Upper lobe of left lung (tissue), 6 donors: ENCODE measurements around the gene ATP1B3. TPM values are rescaled to one million over a fixed set of nuclear protein-coding genes. Genes with fewer than 3 reads are reported as not detected.
A peak's percentile ranks its signal among the peaks of the same experiment; 100 is the strongest.

ENCODE experiments used
- ATAC-seq, 2 donors: fragments of 200-7000 bp; cut with Tn5 transposase; one replicate each; pipeline ENCODE4 v1.9.1; 2022; ENCODE audit warnings: mild to moderate bottlenecking in 2 of 2, moderate library complexity in 2 of 2; ENCODE audit not compliant: low FRiP score in 2 of 2
- DNase-seq, 2 donors: peaks; one replicate each; pipeline ENCODE4 v3.0.0-alpha.2; 2019 to 2020
- H3K27ac ChIP-seq, 4 donors: fragments of 200-600 bp; sonication (generic); one replicate each; pipeline ENCODE4 v1.5.1; 2016 to 2019
- H3K27me3 ChIP-seq, 4 donors: fragments of 200-600 bp; sonication (generic); one replicate each; pipeline ENCODE4 v1.5.1; 2017 to 2019
- H3K36me3 ChIP-seq, 4 donors: fragments of 200-600 bp; sonication (generic); one replicate each; pipeline ENCODE4 v1.5.1; 2016 to 2019
- H3K4me1 ChIP-seq, 4 donors: fragments of 200-600 bp; sonication (generic); one replicate each; pipeline ENCODE4 v1.5.1; 2018 to 2019
- H3K4me3 ChIP-seq, 4 donors: fragments of 200-600 bp; sonication (generic); one replicate each; pipeline ENCODE4 v1.5.1; 2017 to 2019; ENCODE audit warnings: mild to moderate bottlenecking in 2 of 4, moderate library complexity in 1 of 4
- H3K9me3 ChIP-seq, 4 donors: fragments of 200-600 bp; sonication (generic); one replicate each; pipeline ENCODE4 v1.5.1; 2018 to 2019
- CTCF ChIP-seq, 6 experiments: fragments of 450-650 bp in 4 of 6; fragments of 200-600 bp in 2 of 6; sonication (generic) in 2 of 6; IDR thresholded peaks; one replicate each; pipeline ENCODE4 v1.5.1; 2016 to 2019; ENCODE audit warnings: antibody characterized with exemption in 6 of 6
- EP300 ChIP-seq, 4 donors: sonication (generic); formaldehyde crosslinking; IDR thresholded peaks; one replicate each; pipeline ENCODE4 v1.5.1; 2017; ENCODE audit warnings: antibody characterized with exemption in 4 of 4, control low read depth in 2 of 4
- POLR2A ChIP-seq, 4 donors: fragments of 450-650 bp; IDR thresholded peaks; one replicate each; pipeline ENCODE4 v1.5.1; 2016 to 2017; ENCODE audit warnings: antibody characterized with exemption in 4 of 4, mild to moderate bottlenecking in 2 of 4
- POLR2AphosphoS5 ChIP-seq, 2 donors: sonication (generic); formaldehyde crosslinking; IDR thresholded peaks; one replicate each; pipeline ENCODE4 v1.5.1; 2017; ENCODE audit warnings: antibody characterized with exemption in 2 of 2
- WGBS, 2 donors: methylation state at CpG; one replicate each; pipeline ENCODE4 v1.1.5; 2017 to 2018; 5-methylcytosine and 5-hydroxymethylcytosine counted together
- total RNA-seq, 6 donors: library from RNA; depleted of rRNA in 4 of 6; stranded (reverse); fragments of >200 nt in 4 of 6; gene quantifications; one replicate each; pipeline versions ENCODE4 v1.1.0 to v1.2.1, GENCODE V29; 2016 to 2021
- donor health status: DM: no; HTN: no; CAD: no; lungs with moderate emphysema.
- donor health status: DM: no; HTN: yes; CAD: no; lungs with severe emphysema.

The ATP1B3 gene
- total RNA-seq, 6 donors from 2014 or later: 68.8 to 309 (median 92.2) TPM

DNA sequence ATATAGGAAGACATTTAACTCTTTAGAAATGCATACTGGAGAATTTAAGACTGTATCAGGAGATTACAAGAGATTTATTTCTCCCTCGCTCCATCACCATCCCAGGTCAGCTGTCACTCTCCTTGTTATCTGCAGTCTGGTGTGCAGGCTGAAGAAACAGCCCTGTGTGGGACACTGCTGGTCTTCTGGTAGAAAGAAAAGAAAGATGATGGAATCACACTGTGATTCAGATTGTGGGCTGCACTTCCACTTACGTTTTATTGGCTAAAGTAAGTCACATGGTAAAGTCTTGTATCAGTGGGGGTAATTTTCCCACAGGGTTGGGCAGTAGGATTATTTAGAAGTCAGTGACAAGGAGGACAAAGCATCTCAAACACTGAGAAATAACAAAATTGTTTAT is 18.1 kb upstream of the ATP1B3 start:
- 84 to 90% methylated on average over 2 of the region's 2 CpGs for WGBS, 2 donors
- no peaks in the 10 kb centered on the region for H3K9me3 ChIP-seq
- no peak for ATAC-seq

DNA sequence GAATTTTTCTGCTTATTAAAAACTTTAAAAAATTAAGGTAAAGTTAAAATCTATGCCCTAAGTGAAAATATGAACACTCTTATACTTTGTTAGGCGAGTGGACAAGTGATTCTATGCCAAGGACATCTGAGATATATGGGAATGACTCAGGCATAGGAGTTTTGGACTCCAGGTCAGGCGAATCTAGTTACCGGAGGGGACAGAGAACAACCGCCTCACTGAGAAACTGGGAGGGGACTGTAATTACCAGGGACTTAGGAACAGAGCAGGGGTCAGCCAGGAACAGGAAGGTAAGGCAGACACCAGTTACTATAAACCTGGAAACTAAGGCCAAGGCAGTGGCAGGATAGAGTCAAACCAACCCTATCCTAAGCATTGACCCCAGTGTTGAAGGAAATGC is 16.8 kb upstream of the ATP1B3 start:
- Histone ChIP-seq H3K36me3 (no peaks in the 10 kb centered on the region), H3K4me3 (no peak overlapping the region), H3K27me3 (no peaks in the 10 kb centered on the region), H3K4me1 (peaks cover 0 to 10% (median 4%) of the 10 kb centered on the region in 4 donors), H3K27ac (peak overlapping the region in 1 of 4 donors; percentile 48), H3K9me3 (no peaks in the 10 kb centered on the region)
- TF ChIP-seq POLR2A (IDR thresholded peaks at IDR 0.05) (no peak), EP300 (IDR thresholded peaks at IDR 0.05) (no peak), CTCF (IDR thresholded peaks at IDR 0.05) (no peak), POLR2AphosphoS5 (IDR thresholded peaks at IDR 0.05) (no peak)
- DNase-seq (no peak), ATAC-seq (no peak)
- WGBS, 2 donors: 80 to 91% methylated on average over 4 of the region's 4 CpGs

More for the DNA sequence above, 18.1 kb upstream of the ATP1B3 start:
- Histone ChIP-seq H3K27ac (no peak overlapping the region), H3K4me3 (no peak overlapping the region), H3K4me1 (peaks cover 6 to 15% (median 10%) of the 10 kb centered on the region in 4 donors), H3K27me3 (no peaks in the 10 kb centered on the region), H3K36me3 (no peaks in the 10 kb centered on the region)
- TF ChIP-seq CTCF (IDR thresholded peaks at IDR 0.05) (no peak), POLR2AphosphoS5 (IDR thresholded peaks at IDR 0.05) (no peak), POLR2A (IDR thresholded peaks at IDR 0.05) (no peak), EP300 (IDR thresholded peaks at IDR 0.05) (no peak)
- no peak for DNase-seq

GRCh38 chr3:141860086-141860669 is 16.3 kb upstream of the ATP1B3 start:
- no peaks in the 10 kb centered on the region for H3K36me3 ChIP-seq
- peak overlapping the region in 2 of 4 donors; percentile 30 to 48 for H3K27ac ChIP-seq
- no peaks in the 10 kb centered on the region for H3K27me3 ChIP-seq
- no peak overlapping the region for H3K4me3 ChIP-seq
- peaks cover 0 to 10% (median 4%) of the 10 kb centered on the region in 4 donors for H3K4me1 ChIP-seq
- no peak for ATAC-seq
- DNase-seq: no peak
- no peak for TF ChIP-seq POLR2A (IDR thresholded peaks at IDR 0.05)
- no peak for TF ChIP-seq CTCF (IDR thresholded peaks at IDR 0.05)
- no peak for TF ChIP-seq POLR2AphosphoS5 (IDR thresholded peaks at IDR 0.05)
- no peak for TF ChIP-seq EP300 (IDR thresholded peaks at IDR 0.05)
- no peaks in the 10 kb centered on the region for H3K9me3 ChIP-seq
- WGBS, 2 donors: 71 to 79% methylated on average over 2 of the region's 2 CpGs

GRCh38 chr3:141860766-141861513 is 15.5 kb upstream of the ATP1B3 start:
- H3K27me3 ChIP-seq: no peaks in the 10 kb centered on the region
- H3K4me3 ChIP-seq: no peak overlapping the region
- ATAC-seq (no peak), DNase-seq (no peak)
- no peaks in the 10 kb centered on the region for H3K36me3 ChIP-seq
- WGBS, 2 donors: 47 to 48% methylated on average over 8 of the region's 8 CpGs
- H3K4me1 ChIP-seq: peaks cover 0 to 10% (median 4%) of the 10 kb centered on the region in 4 donors
- TF ChIP-seq POLR2A (IDR thresholded peaks at IDR 0.05) (no peak), CTCF (IDR thresholded peaks at IDR 0.05) (no peak), POLR2AphosphoS5 (IDR thresholded peaks at IDR 0.05) (no peak), EP300 (IDR thresholded peaks at IDR 0.05) (no peak)
- H3K9me3 ChIP-seq: no peaks in the 10 kb centered on the region
- peak overlapping the region in 2 of 4 donors; percentile 30 to 48 for H3K27ac ChIP-seq
